GM21737 (cell line): Measurements from ENCODE around the gene CALML6.

ENCODE experiments used
- ATAC-seq: cut with Tn5 transposase; IDR thresholded peaks from one replicate; pipeline ENCODE4 v1.9.1; 2021; ENCODE audit warnings: mild to moderate bottlenecking, moderate library complexity; ENCODE audit not compliant: unreplicated experiment

CALML6 gene

DNA sequence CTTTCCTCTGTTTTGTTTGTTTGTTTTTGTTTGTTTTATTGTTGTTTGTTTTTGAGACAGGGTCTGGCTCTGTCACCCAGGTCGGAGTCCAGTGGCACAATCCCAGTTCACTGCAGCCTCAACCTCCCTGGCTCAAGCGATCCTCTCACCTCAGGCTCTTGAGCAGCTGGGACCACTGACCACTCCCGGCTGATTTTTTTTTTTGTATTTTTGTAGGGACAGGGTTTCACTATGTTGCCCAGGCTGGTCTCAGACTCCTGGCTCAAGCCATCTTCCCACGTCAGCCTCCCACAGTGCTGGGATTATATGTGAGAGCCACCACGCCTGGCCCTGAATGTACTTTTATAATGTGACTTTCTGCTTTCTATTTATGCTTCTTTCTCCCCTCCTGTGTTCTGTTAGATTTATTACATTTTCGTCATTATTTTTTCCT lies 5.0 kb upstream of the CALML6 start:
- no peak for ATAC-seq

DNA sequence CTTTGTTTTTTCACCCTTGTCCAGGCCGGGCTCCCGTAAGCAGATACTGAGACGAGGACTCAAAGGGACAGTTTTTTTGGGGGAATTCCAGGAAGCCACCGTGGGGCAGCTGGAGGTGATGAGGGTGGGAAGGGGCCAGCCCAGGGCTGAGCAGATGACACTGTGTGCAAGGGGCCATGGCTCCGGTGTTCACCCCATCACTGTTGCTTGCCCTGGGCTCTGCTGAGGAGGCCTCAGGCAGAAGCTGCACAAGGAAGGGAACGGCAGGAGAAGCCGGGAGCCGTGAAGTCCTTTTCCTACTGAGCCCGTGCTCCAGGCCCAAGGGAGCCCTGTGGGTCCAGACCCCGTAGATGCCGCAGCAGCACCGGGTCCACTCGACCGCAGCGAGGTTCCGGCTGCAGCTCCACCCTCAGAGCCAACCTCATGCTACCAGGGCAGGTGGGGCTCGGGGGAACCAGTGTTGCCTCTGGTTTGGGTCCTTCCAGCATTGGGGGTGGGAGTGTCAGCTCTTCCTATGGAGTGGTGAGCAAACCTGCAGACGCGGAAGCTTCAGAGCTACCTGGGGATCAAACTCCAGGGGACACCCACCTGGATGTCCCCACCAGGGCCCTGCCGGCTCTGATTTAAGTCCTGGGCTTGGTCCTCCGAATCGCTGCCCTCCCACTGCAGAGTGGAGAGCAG lies 4.3 kb upstream of the CALML6 start:
- no peak for ATAC-seq

DNA sequence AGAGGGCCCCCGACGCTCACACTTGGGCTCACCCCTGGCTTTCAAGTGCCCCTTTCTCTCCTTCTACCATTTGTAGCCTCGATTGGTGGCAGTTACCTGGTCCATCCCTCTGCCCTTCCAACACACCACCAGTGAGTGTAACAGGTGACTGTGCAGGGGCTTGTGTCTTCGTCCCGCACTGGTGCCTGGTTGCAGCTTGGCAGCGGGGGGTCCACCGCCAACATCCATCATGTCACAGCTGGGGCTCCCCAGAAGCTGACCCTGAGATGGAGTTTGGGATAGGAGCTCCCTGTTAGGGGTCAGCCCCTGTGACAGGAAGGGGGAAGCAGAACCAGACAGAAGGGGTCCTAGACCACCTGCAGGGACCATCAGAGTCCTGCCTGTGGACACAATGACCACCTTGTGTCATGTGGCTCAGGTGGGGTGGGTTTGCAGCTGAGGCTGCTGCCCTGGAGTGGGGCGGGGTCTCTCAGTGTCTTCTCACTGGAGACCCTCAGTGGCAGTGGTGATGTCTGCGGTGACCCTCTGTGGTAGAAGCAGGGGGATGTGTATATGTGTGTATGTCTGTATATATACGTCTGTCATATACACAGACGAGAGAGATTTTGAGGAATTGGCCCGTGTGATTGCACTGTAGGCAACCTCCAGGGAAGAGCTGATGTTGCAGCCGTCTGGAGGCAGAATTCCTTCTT lies 3.6 kb upstream of the CALML6 start:
- ATAC-seq: no peak

DNA sequence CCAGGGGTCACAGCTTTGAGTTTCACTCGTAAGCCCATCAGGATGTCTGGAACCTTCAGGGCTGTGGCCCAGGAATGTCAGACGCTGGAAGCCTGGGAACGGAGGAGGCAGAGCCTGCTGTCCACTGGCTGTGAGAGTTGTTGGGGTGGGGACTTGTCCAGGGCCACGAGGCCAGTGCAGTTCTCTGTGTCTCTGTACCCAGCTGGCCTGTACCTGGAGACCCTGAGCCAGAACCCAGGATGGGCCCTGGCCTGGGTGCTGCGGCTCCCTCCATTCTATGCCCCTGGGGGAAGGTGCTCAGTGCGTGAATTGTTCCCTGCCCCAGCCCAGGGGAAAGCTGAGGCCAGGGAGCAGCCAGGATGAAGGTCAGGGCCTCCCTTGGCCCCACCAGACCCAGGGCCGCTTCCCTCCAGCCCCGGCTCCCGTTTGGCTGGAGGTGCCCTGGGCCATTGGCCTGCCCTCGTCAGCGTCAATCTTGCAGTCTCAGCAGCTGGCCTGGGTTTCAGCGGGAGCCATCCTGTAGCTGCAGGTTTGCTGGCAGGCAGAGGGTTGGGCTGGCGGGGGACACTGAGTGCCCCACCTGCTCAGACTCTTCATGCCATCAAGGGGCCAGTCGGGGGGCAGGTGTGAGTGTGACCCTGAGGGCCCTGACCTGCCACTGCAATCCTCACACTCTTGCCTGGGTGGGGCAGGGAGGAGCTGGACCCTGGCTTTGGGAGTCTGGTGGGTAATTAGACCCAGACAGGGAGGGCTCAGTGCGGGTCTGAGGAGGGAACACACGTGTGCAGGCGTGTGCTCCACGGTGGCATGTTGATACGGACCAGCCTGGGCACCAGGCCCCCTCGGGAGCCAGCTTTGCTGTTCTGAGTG lies 724 bp upstream of the CALML6 start:
- ATAC-seq: no peak

DNA sequence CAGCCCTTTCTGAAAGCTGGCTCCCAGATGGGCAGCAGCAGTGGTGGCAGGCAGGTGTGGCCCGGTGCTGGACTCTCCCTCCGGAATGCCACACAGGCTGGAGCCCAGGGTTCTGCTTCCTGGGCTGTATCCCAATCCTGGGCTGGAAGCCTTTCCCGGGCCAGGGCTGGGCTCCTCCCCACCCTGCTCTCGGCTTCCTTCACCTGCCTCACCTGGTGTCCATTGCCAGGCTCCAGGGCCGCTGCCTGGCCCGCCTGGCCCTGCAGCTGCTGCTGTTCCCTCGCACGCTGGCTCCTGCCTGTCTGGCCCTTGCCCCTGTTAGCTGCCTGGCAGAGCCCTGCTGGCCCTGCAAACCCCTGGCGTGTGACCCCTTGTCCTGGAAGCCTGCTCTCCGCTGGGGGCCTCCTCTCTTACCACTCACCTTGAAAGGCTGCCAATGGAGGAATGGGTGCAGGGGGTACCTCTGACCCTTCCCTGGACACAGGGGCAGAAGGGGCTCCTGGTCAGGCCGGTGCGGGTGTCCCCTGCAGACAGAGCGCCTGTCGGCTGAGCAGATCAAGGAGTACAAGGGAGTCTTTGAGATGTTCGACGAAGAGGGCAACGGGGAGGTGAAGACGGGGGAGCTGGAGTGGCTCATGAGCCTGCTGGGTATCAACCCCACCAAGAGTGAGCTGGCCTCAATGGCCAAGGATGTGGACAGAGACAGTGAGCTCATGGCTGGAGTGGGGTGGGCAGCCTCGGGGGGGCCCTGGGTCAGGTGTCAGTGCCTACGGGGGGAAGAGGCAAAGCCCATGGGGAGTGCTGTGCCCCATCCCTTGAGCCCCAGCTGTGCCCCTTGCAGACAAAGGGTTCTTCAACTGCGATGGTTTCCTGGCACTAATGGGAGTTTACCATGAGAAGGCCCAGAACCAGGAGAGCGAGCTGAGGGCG lies 1.1 kb downstream of the CALML6 start:
- ATAC-seq: no peak

DNA sequence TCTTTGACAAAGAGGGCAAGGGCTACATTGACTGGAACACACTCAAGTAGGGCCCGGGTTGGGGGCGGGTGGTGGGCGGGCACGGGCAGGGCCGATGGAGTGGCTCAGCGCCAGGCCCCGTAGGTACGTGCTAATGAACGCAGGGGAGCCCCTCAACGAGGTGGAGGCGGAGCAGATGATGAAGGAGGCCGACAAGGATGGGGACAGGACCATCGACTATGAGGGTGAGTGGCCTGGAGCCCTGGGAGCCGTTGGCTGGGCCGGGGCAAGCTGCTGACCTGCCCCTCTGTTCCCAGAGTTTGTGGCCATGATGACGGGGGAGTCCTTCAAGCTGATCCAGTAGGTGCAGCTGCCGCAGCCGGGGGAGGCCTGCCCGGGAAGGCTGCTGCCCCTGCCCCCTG lies 1.8 kb downstream of the CALML6 start:
- ATAC-seq: no peak

DNA sequence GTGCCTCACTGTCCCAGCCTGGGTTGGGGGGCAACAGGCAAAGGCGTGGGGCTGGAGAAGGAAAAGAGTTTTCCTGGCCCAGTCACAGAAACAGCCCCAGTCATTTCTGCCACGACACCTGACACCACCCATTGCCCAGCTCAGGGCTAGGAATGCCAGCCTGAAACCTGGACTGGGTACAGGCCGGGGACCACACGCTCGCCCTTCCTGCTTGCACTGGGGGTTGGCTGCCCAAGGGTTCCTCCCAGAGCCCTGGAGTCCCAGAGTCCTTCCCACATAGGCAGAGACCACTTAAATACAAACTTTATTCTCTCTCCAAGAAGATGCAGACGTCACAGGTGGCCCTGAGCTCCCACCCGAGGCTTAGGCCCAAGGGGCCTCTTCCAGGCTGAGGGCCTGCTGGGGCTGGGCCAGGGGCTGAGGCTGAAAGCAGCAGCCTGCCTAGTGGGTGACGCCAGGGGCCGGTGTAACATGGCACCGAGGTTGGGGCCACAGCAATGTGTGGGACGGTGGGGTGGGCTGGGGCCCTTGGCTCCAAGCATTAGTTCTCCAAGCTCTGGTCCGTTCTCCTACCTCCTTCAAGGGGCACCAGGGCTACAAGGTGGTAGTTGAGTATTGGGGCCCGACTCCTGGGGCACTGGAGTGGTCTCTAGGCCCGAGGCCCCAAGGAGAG lies 2.4 kb downstream of the CALML6 start:
- no peak for ATAC-seq

DNA sequence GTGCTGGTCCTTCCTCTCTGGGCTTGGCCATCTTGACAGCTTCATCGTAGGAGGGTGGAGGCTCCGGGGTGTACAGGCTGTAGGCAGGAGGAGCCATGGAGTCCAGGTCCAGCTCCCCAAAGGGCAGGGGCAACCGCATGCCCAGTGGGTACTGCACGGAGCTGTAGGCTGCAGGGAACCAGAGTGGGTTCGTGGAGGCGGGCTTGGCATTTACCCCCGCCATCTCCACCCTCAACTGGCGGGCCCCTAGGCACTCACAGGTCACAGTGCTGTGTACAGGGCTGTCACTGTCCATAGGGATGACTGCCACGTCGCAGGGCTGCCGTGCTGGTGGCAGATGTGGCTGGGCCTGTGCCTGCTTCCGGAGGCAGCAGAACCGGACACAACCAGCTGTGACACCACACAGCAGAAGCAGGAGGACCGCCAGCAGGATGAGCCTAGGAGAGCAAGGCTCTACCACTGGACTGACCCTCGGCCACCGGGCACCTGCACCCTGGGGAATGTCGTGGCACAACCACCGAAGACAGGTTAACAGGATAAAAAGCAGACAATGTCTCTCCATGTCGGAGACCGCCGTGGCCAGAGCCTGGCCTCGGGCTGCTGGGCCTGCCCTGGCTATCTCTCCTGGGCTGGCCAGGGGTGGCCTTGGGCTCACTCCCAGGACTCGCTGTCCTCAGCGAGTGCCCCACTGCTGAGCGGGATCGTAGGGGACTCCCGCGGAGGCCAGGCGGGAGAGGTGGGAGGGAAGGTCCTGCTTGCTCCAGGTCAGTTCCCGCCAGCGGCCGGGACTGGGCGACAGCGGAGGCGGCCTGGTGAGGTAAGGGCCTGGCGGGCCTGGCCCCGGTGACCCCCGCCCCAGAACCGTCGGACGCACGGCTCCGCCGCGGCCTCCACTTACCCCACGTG lies 3.2 kb downstream of the CALML6 start:
- ATAC-seq: no peak

DNA sequence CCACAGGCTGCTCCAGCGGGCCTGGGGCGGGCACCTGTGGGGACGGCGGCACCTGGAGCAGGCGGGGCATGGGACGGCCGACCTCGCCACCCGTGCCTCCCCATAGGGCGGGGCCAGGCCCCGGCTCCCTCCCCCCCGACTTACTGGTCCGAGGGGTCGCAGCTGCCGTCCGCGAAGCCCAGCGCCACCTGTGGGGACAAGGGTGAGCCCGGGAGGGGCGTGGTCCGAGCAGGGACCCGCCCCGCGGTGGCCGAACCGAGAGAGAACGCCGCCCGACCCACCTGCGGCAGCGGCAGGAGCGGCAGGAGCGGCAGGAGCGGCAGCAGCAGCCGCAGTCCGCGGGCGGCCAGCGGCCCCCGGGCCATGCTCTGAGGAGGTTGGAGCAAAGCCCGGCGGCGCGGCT lies 3.8 kb downstream of the CALML6 start, which contains the start of gene TMEM52:
TMEM52 (minus strand) TSS at position 379 of the 403 bp plus-strand sequence; CDS start at position 365, 14 bp downstream.
- ATAC-seq: peak; percentile 11

DNA sequence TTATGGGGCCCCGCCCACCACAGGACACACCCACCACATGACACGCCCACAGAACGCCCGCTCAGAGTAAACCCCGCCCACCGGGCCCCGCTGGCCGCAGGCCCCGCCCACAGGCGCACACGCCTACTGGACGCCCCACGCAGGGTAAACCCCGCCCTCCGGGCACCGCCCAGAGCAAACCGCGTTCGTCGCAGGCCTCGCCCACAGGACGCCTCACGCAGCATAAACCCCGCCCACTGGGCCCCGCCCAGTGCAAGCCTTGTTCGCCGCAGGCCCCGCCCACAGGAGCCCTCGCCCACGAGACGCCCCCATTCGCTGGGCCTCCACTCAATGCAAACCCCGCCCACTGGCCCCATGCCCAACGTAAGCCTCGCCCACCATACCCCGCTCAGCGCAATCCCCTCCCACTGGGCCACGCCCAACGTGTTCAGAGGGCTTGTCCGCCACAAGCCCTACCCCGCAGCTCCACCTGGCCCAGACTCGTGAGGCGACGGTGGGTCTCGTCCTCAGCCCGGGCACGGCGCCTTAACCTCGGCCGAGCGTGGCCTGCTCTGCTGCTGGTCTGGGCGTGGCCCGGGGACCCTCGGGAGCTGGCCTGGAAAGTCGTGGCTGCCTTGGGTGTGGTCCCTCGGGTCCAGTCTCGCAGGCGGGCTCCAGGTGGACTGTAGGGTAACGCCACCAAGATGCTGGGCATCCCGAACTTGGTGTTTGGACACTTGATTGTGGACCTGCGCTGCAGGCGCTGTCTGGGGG lies 4.4 kb downstream of the CALML6 start:
- peak; percentile 63 for ATAC-seq

DNA sequence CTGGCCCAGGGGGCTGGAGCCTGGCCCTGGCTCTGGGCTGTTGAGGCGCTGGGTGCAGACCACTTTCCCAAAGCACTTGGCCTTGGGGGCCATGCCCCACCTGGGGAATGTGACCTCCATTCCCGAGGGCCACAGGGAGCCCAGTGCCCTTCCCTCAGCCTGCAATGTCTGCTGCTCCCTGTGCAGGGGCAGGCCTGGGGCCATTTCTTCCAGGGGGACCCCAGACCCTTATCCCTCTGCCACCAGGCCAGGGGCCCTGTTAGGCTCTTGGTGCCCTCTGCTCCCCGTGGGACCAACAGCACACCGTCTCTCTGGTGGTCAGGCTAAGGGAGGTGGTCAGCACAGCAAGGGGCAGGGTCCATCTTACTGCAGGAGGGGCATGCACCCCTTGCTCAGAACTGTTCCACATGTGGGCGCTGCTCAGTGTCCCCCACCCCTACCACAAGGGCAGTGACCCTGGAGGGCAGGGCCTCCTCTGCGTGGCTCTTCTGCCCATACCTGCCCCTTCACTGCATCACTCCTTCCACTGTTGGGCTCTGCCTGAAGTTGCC lies 5.1 kb downstream of the CALML6 start:
- no peak for ATAC-seq

DNA sequence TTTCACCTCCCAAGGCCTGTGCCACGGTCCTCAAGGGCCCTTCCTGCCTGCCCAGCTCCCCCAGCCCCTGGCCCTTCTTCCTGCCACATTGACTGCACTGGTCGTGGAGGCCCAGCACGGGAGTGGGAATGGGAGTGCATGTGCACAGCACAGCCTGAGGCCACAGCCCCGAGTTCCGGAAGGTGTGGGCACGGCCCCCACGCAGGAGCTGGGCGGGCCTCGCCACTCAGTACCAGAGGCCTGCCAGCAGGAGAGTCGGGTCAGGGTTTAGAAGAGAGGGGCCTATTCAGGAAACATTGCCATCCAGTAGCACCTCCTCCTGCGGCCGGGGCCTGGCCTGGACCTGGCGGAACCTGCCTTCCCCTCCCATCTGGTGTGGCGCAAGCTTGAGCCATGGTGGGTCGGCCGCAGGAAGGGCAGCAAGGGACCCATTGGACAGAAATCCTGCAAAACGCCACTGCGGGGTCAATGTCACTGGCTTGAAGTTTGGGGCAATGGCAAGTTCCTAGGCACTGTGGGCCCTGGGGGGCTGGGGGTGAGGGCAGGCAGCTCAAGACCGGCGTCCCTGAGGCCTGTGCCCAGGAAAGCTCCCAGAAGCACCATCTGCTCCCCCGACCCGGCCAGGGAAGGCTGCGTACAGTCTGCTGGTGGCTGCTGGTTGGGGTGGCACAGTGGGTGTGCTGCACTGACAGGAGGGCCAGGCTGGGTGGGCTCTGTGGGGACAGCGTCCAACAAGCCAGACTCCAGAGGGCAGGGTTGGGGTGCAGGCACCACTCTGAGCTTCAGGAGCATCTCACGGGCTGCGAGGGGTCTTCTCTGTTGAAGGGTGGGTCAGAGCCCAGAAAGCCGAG lies 5.8 kb downstream of the CALML6 start:
- no peak for ATAC-seq

DNA sequence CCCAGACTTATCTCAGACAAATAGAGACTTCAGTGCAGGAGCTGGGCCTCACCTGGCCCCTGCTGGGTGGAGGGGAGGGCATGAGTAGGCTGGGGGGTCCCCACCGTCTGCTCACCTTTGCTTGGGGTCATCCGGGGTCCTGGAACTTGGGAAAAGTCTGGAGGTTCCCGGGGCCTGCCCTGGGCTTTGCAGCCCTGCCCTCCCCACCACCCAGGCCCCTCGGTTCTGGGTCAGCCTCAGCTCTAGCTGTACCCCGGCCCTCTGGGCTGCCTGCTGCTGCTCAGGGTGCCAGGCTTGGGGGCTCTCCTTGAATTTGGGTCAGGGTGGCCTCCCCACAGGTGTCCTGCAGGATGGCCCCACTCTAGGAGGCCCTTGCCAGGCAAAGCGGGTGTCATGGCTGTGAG lies 6.4 kb downstream of the CALML6 start:
- ATAC-seq: no peak

DNA sequence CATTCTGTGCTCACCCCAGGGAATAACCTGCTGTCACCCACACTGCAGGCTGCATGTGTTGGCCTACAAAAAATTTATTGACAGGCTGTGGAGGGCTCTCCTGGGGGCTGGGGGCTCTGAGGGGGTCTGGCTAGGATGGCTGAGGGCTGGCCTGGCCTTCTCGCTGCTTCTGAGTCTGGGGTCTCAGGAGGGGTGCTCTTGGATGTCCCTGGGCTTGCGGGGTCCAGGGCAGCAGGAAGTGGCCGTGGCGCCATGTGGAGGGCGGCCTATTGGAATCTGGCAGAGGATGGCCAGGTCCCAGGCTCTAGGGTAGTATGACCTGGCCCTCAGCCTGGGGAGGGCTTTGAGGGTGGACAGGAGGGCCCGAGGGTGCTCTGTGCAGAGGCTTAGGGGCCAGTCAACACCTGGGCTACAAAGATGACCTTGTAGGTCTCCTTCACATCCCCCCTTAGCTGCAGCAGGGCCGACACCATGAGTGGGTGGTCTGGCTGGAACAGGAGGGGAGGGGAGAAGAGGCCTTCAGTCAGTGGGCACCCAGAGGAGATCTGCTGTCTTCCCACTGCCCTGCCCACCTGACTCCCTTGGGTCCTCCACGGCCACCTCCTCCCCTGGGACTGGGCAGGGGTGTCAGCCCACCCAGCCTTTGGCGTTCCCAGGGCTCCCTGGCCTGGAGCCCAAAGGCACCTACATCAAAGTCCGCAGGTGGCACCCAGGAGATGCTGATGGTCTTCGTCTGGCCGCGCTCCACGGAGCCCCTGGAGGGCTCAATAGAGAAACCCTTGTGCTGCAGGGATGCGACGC lies 7.0 kb downstream of the CALML6 start:
- ATAC-seq: no peak

DNA sequence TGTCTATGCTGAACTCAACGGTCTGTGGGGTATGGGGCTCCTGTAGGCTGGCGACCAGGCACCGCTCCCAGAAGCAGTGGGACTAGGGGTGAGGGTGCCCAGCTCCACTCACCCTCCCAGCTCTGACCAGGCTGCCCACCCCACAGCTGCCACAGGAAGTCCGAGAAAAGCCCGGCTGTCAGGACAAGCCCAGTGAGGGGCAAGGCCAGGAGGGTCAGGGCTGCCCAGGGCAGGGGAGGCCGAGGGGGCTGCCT lies 7.6 kb downstream of the CALML6 start:
- ATAC-seq: no peak
